Stimulated activated CD8-positive, alpha-beta memory T cell treated with anti-CD3 and anti-CD28 coated beads, Interleukin-15, amount 100 ng/mL, for 48 hours (primary cell): ENCODE data around the gene CCM2.
"Not testable (repeated sequence)": the region's sequence is repeated elsewhere in the genome, so short reads cannot be mapped to it uniquely, and the experiment has no call there.

Experiments used
- DNase-seq, 2 donors: peaks; one replicate each; pipeline ENCODE4 v3.0.0-alpha.2; 2020; ENCODE audit warnings: low read depth in 2 of 2

Gene CCM2

GRCh38 chr7:45033261-45033930 is 33.4 kb downstream of the CCM2 start:
- no peak for DNase-seq

DNA sequence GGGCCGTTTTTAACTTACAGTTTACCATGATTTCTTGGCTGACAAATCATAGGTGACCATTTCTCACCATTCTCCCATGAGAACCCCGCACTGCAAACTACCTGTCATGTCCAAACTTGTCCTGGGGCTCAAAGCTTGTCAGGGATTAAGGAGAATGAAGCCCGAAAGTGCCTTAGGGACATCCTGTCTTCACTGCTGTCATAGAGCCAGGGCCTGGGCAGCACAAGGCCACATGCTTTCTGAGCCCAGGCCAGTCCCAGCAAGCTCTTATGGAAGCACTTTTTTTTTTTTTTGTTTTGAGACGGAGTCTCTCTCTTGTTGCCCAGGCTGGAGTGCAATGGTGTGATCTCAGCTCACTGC is 33.9 kb downstream of the CCM2 start:
- DNase-seq: no peak

DNA sequence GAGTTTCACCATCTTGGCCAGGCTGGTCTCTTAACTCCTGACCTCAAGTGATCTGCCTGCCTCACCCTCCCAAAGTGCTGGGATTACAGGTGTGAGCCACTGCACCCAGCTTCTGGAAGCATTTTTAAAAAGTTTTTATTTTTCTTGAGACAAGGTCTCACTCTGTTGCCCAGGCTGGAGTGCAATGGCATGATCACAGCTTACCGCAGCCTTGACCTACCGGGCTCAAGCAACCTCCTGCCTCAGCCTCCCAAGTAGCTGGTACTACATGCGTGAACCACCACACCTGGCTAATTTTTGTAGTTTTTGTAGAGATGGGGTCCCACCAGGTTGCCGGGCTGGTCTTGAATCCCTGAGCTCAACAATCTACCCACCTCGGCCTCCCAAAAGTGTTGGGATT is 34.7 kb downstream of the CCM2 start:
- not testable (repeated sequence) for DNase-seq

GRCh38 chr7:45035371-45035770 is 35.4 kb downstream of the CCM2 start:
- DNase-seq: no peak

- DNase-seq: no peak
Measured at GRCh38 chr7:45035893-45036292, 35.9 kb downstream of the CCM2 start.

DNA sequence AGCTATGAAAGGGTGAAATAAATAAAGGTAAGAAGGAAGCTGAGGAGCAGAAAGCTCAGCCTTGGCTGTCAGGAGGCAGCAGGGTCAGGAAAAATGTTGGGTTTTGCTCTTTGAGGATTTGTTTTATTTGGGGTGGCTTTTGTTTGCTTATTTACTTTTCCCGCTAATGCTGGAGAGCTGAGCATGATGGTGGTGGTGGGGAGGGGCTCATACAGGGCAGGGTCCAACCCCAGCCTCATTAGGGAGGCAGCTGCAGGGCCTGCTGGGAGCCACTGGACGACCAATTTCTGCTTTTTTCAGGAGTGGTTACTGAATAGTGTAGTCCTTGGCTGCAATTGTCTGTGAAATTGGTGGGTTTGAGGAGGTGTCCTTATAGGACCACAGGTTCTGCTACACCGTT is 36.3 kb downstream of the CCM2 start:
- no peak for DNase-seq

DNA sequence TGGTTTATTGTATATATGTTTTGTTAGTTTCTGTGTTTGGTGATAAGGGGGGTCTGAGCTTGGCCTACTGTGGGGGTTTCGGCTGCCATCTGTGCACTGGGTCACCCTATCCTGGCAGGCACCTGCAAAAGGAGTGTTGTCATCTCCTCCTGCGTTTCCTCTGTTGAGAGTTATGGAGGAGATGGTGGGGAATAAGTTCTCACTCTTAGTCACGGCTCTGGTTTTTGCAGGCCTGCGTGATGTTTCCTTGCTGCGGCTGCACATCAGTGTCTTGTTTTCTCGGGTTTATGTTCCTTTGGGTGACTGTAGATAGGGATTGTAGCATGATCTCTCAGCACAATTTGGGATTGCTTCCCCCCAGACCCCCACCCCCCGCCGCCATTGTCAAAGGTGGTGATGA is 36.8 kb downstream of the CCM2 start:
- no peak for DNase-seq

- DNase-seq: no peak
Measured at GRCh38 chr7:45037876-45038275, 37.9 kb downstream of the CCM2 start.

- no peak for DNase-seq
Measured at GRCh38 chr7:45039106-45039505, 39.1 kb downstream of the CCM2 start.

DNA sequence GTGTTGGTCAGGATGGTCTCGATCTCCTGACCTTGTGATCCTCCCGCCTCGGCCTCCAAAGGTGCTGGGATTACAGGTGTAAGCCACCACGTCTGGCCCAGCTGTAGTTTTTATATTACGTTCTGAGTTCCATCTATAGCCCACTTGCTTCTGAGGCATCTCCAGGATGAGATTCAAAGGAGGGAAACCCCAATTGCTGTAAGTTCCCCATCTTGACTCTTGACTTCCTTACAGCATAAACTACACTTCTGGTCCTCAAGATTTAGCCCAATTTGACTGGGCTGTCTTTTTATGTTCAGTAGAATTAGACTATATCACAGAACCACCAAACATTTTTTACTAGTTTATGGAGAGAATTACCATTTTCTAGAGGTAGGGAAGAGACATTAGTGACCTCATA is 44.3 kb downstream of the CCM2 start:
- DNase-seq: no peak

- DNase-seq: no peak
Measured at GRCh38 chr7:45048748-45049147, 48.7 kb downstream of the CCM2 start.

- DNase-seq: no peak
Measured at GRCh38 chr7:45050198-45050597, 50.2 kb downstream of the CCM2 start.

DNA sequence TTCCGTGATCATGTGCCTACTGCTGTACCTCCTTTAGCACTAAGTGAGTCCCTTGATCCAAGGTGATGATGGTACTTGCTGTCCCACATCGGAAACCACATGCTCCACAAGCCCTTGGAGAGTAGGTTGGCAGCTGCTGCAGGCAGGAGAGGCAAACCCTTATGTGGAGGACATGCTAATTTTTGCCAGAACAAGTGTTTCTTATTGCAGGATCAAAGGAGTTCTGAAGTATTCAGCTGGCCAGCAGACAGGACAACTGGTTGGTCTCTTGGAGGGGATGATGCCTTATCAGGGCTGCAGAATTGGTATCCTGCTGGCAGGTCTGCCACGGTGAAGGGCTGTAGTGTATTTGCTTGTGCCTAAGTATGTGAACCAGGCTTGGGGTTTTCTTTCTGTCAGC is 52.0 kb downstream of the CCM2 start:
- no peak for DNase-seq

DNA sequence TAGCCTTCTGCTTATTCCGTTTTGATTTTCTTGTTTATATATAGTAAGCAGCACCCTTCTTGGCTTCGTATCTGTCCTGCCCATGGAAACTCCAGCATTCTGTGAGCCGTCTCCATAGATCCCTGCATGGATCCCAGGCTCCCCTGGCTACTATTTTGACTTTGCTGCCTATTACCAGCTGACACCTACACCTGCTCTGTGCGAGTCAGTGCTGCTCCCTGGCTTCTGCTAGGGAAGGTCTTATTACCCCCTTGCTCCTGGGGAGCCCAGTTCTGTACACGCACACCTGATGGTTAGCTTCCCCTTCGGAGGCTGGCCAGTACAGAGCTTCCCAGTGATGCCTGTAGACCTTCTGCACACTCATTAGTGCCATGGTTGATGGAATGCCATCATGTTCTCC is 53.4 kb downstream of the CCM2 start:
- no peak for DNase-seq

GRCh38 chr7:45053941-45054340 is 53.9 kb downstream of the CCM2 start:
- no peak for DNase-seq

DNA sequence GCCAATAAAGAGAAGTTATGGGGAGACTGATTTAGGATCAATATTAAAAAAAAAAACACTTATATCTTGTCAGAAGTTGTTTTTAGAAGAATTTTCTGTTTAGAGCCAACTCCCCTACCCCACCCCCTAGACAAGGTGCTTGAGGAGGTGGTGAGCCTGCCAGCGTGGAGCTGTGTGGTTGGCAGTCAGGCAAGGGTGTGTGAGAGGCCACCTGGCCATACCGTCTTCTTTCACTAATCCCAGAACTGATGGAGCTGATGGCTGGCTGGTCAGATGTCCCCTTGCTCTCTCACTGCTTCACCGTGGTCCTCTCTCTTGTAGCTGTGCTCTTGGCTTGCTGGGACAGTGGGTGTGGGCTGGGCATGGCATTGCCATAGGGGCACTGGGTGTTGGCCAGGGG is 54.4 kb downstream of the CCM2 start:
- no peak for DNase-seq

GRCh38 chr7:45055016-45055415 is 55.0 kb downstream of the CCM2 start:
- no peak for DNase-seq

DNA sequence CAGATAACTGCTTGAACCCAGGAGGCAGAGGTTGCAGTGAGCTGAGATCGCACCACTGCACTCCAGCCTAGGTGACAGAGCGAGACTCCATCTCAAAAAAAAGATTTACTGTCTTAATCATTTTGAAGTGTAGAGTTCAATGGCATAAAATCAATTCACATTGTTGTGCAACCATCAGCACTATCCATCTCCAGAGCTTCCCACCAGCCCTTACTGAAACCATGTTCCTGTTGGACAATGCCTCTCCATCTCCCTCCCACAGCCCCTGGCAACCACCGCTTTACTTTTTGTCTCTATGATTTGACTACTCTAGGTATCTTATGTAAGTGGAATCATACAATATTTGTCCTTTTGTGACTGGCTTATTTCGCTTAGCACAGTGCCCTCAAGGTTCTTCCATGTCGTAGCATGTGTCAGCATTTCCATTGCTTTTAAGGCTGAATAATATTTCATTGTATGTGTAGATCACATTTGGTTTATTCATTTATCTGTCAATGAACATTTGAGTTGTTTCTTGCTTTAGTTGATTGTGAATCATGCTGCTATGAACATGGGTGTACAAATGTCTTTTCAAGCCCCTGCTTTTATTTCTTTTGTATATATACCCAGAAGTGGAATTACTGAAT is 55.7 kb downstream of the CCM2 start:
- no peak for DNase-seq

- DNase-seq: no peak
Measured at GRCh38 chr7:45057878-45058277, 57.9 kb downstream of the CCM2 start.

DNA sequence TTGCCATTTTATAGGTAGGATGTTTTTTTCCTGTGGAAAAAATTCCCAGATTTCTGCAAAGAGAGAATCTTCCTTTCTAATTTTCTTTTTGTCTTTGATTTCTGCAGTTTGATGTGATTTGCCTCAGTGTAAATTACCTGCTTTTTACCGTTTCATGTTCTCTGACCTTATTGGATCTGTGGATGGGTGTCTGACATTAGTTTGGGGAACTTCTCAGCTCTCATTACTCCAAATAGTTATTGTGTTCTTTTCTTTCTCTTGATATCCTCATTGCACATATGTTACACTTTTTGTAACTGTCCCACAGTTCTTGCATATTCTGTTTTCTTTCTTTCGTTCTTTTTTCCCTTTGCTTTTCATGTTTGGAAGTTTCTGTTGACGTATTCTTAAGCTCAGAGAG is 60.3 kb downstream of the CCM2 start:
- no peak for DNase-seq

DNA sequence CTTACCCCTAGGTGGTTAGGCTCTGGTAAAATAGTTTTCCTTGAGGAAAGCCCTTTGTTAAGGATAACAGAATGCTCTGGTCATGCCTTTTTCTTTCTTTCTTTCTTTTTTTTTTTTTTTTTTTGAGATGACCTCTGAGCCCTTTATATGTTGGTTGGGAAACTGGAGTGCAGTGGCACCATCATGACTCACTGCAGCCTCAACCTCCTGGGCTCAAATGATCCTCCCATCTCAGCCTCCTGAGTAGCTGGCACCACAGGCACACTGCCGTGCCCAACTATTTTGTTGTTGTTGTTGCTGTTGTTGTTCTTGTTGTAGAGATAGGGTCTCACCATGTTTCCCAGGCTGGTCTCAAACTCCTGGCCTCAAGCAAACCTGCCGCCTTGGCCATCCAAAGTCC is 61.4 kb downstream of the CCM2 start:
- no peak for DNase-seq

DNA sequence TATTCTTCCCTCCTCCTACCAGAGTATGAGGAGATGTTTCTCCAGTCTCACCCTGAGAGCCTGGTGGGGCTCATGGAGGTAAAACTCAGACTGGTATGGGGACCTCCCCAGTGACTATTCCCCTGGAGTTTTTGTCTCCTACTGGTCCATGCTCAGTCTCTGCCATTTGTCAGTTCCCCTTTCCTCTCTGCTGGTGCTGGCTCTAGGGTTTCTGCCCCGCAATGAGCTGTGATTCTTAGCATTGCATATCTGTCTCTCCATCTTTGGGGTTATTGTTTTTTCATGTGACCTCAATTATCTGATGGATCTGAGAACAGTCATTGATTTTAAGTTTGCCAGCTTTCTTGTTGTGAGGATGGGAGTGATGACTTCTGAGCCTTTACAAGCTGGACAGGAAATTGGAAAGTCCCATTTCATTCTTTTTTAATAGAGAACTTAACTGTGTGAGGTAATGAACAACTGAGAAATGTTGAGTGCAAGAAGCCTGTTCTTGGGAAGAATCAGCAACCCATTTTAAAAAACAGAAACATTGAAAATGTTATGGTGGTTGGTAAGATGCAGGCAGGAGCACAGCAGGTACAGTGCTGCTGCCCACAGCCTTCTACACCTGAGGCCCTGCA is 61.9 kb downstream of the CCM2 start:
- no peak for DNase-seq

DNA sequence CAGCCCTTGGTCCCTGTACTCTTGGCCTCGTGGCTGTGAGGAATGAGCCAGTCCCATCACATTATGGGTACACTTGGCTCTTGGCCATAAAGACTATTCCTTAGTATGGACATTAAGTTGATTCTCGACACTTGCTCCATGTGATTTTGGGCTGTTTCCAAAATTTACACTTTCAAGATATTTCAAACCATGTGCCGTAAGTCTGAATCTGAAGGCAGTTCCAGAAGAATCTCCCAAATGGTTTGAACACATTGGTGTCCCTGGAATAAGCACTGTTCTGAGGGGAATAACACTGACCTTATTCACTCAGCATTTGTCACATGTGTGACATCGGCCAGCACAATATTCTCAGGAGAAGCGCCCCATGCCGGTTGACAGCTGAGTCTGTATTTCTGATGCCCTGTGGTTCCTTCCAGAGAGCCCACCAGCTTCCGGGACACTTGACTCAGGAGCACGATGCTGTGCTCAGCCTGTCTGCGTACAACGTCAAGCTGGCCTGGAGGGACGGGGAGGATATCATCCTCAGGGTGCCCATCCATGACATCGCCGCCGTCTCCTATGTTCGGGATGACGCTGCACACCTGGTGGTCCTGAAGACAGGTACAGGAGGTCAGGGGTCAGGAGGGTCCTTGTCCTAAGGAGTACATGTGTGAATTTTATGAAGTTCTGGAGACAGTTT is 64.2 kb downstream of the CCM2 start:
- DNase-seq: no peak
